GM18858 (cell line): ENCODE data around the gene KANSL2.

Source experiments
- ATAC-seq: cut with Tn5 transposase; IDR thresholded peaks from one replicate; pipeline ENCODE4 v1.9.1; 2021; ENCODE audit not compliant: unreplicated experiment

Gene KANSL2

DNA sequence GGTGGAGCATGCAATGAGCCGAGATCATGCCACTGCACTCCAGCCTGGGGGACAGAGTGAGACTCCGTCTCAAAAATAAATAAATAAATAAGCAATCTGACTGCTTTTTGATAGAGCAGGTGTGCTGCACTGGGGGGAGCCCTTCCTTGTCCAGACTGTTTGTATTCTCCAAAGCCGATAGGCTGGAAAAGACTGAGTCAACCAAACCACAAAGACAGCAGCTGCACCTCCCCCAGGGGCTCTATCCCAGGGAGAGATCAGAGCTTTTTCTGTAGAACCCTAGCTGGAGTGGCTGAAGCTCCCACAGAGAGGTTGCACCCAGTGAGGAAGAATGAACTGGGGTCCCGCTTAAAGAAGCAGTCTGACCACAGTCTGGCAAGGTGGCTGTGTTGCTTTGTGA lies 66.4 kb downstream of the KANSL2 start:
- no peak for ATAC-seq

DNA sequence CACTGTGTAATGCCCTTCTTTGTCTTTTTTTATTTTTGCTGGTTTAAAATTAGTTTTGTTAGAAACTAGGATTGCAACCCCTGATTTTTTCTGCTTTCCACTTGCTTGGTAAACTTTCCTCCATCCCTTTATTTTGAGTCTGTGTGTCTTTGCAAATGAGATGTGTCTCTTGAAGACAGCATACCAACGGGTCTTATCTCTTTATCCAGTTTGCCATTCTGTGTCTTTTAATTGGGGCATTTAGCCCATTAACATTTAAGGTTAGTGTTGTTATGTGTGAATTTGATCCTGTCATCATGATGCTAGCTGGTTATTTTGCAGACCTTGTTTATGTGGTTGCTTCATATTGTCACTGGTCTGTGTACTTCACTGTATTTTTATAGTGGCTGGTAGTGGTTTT lies 68.7 kb downstream of the KANSL2 start:
- ATAC-seq: no peak
